Osteoblast (primary cell): ENCODE data around the gene FGD6. TPM values are rescaled to one million over a fixed set of nuclear protein-coding genes. Genes with fewer than 3 reads are reported as not detected.

Source experiments
- DNase-seq: peaks from one replicate; pipeline ENCODE4 v3.0.0; 2011; ENCODE audit warnings: low spot score, mixed read lengths; ENCODE audit not compliant: insufficient read length; ENCODE audit errors: missing footprints
- H2AFZ ChIP-seq: 2 replicates; pipeline ENCODE4 v1.6.0; 2011; ENCODE audit warnings: mild to moderate bottlenecking, low read length
- H3K27ac ChIP-seq: 2 replicates; pipeline ENCODE4 v1.5.1; 2011; ENCODE audit warnings: mild to moderate bottlenecking, low read depth, low read length, moderate library complexity
- H3K27me3 ChIP-seq: 2 replicates; pipeline ENCODE4 v1.6.0; 2012; ENCODE audit warnings: mild to moderate bottlenecking, control low read depth, inconsistent platforms, low read length, moderate library complexity; ENCODE audit not compliant: insufficient read depth
- H3K36me3 ChIP-seq: 2 replicates; pipeline ENCODE4 v1.5.1; 2011; ENCODE audit warnings: mild to moderate bottlenecking, low read length, control low read depth, moderate library complexity; ENCODE audit not compliant: insufficient read depth
- H3K4me1 ChIP-seq: 2 replicates; pipeline ENCODE4 v1.5.1; 2011; ENCODE audit warnings: mild to moderate bottlenecking, low read length, control low read depth, moderate library complexity; ENCODE audit not compliant: insufficient read depth
- H3K4me2 ChIP-seq: 2 replicates; pipeline ENCODE4 v1.6.0; 2011; ENCODE audit warnings: mild to moderate bottlenecking, low read length; ENCODE audit not compliant: insufficient read depth
- H3K4me3 ChIP-seq: fragments of 200-600 bp; sonication (generic); 3 replicates; pipeline ENCODE4 v1.5.1; 2012; ENCODE audit warnings: mild to moderate bottlenecking, low read length, inconsistent platforms; ENCODE audit not compliant: insufficient read depth
- H3K79me2 ChIP-seq: 2 replicates; pipeline ENCODE4 v1.6.0; 2012; ENCODE audit warnings: mild to moderate bottlenecking, low read length, control low read depth, inconsistent platforms; ENCODE audit not compliant: insufficient read depth
- H3K9me3 ChIP-seq: 2 replicates; pipeline ENCODE4 v1.5.1; 2011; ENCODE audit warnings: low read depth, low read length, control low read depth
- H4K20me1 ChIP-seq: 2 replicates; pipeline ENCODE4 v1.6.0; 2012; ENCODE audit warnings: mild to moderate bottlenecking, low read length, control low read depth; ENCODE audit not compliant: insufficient read depth
- total RNA-seq: library from RNA; depleted of rRNA; stranded (reverse); fragments of >200 nt; gene quantifications from 2 replicates; pipeline ENCODE4 v1.2.3, GENCODE V29; 2012
- TF ChIP-seq, protein P1 (sequence below): IDR thresholded peaks from 2 replicates; pipeline ENCODE4 v1.5.1; 2011; ENCODE audit warnings: mild to moderate bottlenecking, low read depth, low read length, moderate library complexity; ENCODE audit errors: extremely low read depth

FGD6 gene
- total RNA-seq, 1 donor = 11.9 TPM

DNA sequence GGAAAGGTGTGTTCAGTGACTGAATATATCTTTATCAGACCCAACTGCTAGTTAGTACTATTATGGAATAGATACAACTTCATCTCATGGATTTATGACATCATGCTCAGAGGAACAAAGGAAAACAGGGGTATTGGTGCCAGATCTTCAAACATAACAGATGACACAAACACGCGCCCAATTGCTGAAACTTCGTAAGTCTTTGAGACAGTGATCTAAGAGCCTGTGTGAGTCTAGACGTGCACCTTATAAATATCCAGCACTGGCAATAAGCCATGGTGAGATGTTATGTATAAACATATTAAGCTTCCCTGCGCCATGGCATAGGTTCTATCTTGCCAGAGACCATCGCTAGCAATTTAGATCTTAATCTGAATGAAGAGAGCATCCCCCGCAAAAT, 101.6 kb downstream of the FGD6 start:
- TF ChIP-seq, protein P1, sequence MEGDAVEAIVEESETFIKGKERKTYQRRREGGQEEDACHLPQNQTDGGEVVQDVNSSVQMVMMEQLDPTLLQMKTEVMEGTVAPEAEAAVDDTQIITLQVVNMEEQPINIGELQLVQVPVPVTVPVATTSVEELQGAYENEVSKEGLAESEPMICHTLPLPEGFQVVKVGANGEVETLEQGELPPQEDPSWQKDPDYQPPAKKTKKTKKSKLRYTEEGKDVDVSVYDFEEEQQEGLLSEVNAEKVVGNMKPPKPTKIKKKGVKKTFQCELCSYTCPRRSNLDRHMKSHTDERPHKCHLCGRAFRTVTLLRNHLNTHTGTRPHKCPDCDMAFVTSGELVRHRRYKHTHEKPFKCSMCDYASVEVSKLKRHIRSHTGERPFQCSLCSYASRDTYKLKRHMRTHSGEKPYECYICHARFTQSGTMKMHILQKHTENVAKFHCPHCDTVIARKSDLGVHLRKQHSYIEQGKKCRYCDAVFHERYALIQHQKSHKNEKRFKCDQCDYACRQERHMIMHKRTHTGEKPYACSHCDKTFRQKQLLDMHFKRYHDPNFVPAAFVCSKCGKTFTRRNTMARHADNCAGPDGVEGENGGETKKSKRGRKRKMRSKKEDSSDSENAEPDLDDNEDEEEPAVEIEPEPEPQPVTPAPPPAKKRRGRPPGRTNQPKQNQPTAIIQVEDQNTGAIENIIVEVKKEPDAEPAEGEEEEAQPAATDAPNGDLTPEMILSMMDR = no peak
- Histone ChIP-seq H3K4me1 (peaks cover 30% of the 10 kb centered on the region), H3K27ac (no peak overlapping the region), H3K36me3 (no peaks in the 10 kb centered on the region), H2AFZ (no peak overlapping the region), H3K27me3 (no peaks in the 10 kb centered on the region), H3K4me3 (no peak overlapping the region), H4K20me1 (no peaks in the 10 kb centered on the region), H3K4me2 (no peak overlapping the region), H3K79me2 (no peaks in the 10 kb centered on the region), H3K9me3 (no peaks in the 10 kb centered on the region)
- DNase-seq = no peak

DNA sequence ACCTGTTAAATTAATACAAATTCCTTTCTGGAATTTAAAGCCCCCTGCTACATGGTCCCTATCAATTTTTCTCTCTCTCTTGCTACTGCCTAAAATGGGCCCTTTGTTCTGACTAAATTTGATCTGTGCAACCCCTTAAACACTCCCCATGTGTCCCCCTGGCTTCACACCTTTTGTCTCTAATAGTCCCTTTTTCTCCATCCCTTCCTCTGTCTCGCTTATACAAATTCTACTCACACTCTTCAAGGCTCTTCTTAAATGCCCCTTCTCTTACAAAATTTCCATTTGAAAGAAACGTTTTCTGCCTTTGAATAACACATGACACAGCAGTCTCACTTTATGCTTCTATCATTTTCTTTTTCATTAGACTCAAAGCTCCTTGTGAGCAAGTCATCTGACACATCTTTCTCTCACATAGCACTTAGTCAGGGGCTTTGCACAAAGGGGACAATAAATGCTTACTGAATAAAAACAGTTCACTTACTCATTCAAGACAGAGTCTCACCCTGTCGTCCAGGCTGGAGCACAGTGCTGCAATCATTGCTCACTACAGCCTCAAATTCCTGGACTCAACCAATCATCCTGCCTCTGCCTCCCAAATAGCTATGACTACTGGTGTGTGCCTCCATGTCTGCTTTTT, 102.4 kb downstream of the FGD6 start:
- Histone ChIP-seq H4K20me1 (no peaks in the 10 kb centered on the region), H3K4me3 (no peak overlapping the region), H3K36me3 (no peaks in the 10 kb centered on the region), H3K4me2 (no peak overlapping the region), H3K27me3 (no peaks in the 10 kb centered on the region), H2AFZ (no peak overlapping the region), H3K9me3 (no peaks in the 10 kb centered on the region), H3K4me1 (peaks cover 30% of the 10 kb centered on the region), H3K79me2 (no peaks in the 10 kb centered on the region), H3K27ac (no peak overlapping the region)
- TF ChIP-seq, protein P1 = no peak
- DNase-seq = peak; percentile 6

DNA sequence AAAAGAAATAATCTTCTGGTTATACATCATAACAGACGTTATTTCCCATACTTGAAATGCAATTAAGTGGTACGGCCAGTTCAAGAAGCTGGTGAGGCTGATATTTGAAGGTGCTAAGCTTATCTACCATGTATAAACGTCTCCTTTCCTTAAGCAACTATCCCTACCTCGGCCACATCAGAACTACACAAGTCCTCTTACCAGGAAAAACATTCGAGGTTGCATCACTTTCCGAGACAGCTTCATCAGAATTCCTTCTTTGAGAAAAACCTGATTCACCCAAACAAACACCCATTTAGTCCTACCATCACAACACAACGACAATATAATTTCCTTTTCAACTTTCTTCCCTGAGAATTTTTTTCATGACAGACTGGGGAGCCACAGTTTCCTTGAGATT, 109.9 kb downstream of the FGD6 start:
- no peak overlapping the region for H3K4me3 ChIP-seq
- H3K4me1 ChIP-seq = peaks cover 13% of the 10 kb centered on the region
- no peak overlapping the region for H3K27ac ChIP-seq
- DNase-seq = no peak
- no peaks in the 10 kb centered on the region for H3K27me3 ChIP-seq
- H3K4me2 ChIP-seq = no peak overlapping the region
- TF ChIP-seq, protein P1 = no peak
- H3K36me3 ChIP-seq = peaks cover 12% of the 10 kb centered on the region
- no peaks in the 10 kb centered on the region for H3K79me2 ChIP-seq
- H3K9me3 ChIP-seq = no peaks in the 10 kb centered on the region
- H2AFZ ChIP-seq = no peak overlapping the region
- no peaks in the 10 kb centered on the region for H4K20me1 ChIP-seq

DNA sequence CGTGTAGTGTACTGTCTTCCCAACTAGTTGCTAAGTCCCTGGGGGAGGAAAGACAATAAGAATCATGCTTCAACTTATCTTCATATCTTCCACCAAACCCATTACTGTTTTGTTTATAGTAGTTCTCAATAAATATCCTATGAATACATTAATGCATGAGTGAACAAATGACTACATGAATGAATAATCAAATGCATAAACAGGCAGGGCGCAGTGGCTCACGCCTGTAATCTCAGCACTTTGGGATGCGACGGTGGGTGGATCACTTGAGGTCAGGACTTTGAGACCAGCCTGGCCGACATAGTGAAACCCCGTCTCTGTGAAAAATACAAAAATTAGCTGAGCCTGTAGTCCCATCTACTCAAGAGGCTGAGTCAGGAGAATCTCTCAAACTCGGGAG, 111.7 kb downstream of the FGD6 start:
- H3K4me3 ChIP-seq = no peak overlapping the region
- TF ChIP-seq, protein P1 = no peak
- H3K36me3 ChIP-seq = peaks cover 12% of the 10 kb centered on the region
- no peaks in the 10 kb centered on the region for H3K79me2 ChIP-seq
- no peaks in the 10 kb centered on the region for H3K27me3 ChIP-seq
- no peaks in the 10 kb centered on the region for H4K20me1 ChIP-seq
- H3K4me1 ChIP-seq = peaks cover 14% of the 10 kb centered on the region
- H3K27ac ChIP-seq = no peak overlapping the region
- DNase-seq = no peak
- H3K4me2 ChIP-seq = no peak overlapping the region
- no peak overlapping the region for H2AFZ ChIP-seq
- no peaks in the 10 kb centered on the region for H3K9me3 ChIP-seq
